ENCODE data around the gene HSD17B14.
"Not testable (repeated sequence)": the region's sequence is repeated elsewhere in the genome, so short reads cannot be mapped to it uniquely, and the experiment has no call there.

The HSD17B14 gene

GRCh38 chr19:48867123-48867745, 30.9 kb upstream of the HSD17B14 start:
- no peak for DNase-seq

GRCh38 chr19:48866692-48867091, 30.4 kb upstream of the HSD17B14 start:
- no peak for DNase-seq

- DNase-seq = no peak
These were observed 26.5 kb upstream of the HSD17B14 start for GRCh38 chr19:48862827-48863226.

GRCh38 chr19:48861313-48861712, 25.0 kb upstream of the HSD17B14 start:
- no peak for DNase-seq

GRCh38 chr19:48859711-48860572, 23.7 kb upstream of the HSD17B14 start:
- DNase-seq = no peak

- peak; percentile 80 for DNase-seq
These were observed 22.9 kb upstream of the HSD17B14 start for GRCh38 chr19:48858984-48859710.

- DNase-seq = no peak
These were observed 20.6 kb upstream of the HSD17B14 start for GRCh38 chr19:48856921-48857320.

GRCh38 chr19:48854103-48854502, 17.8 kb upstream of the HSD17B14 start:
- no peak for DNase-seq

GRCh38 chr19:48853483-48853882, 17.2 kb upstream of the HSD17B14 start:
- no peak for DNase-seq

GRCh38 chr19:48852292-48852691, 16.0 kb upstream of the HSD17B14 start:
- no peak for DNase-seq

GRCh38 chr19:48846659-48847058, 10.4 kb upstream of the HSD17B14 start:
- DNase-seq = not testable (repeated sequence)

GRCh38 chr19:48845384-48845783, 9.1 kb upstream of the HSD17B14 start:
- DNase-seq = no peak

- no peak for DNase-seq
These were observed 8.2 kb upstream of the HSD17B14 start for GRCh38 chr19:48844472-48844871.

GRCh38 chr19:48842789-48843162, 6.5 kb upstream of the HSD17B14 start:
- peak; percentile 33 for DNase-seq

- no peak for DNase-seq
These were observed 5.3 kb upstream of the HSD17B14 start for GRCh38 chr19:48841571-48841970.

- DNase-seq = no peak
These were observed 4.8 kb upstream of the HSD17B14 start for GRCh38 chr19:48841047-48841446.

- no peak for DNase-seq
These were observed 1.4 kb upstream of the HSD17B14 start for GRCh38 chr19:48837687-48838086.

GRCh38 chr19:48837051-48837524, 797 bp upstream of the HSD17B14 start:
- DNase-seq = peak; percentile 79

- peak; percentile 95 for DNase-seq
These were observed 580 bp downstream of the HSD17B14 start for GRCh38 chr19:48835734-48836088.

GRCh38 chr19:48833977-48834376, 2.3 kb downstream of the HSD17B14 start:
- no peak for DNase-seq

GRCh38 chr19:48833049-48833448, 3.2 kb downstream of the HSD17B14 start:
- no peak for DNase-seq

GRCh38 chr19:48830965-48831364, 5.3 kb downstream of the HSD17B14 start:
- no peak for DNase-seq

GRCh38 chr19:48830088-48830487, 6.2 kb downstream of the HSD17B14 start:
- DNase-seq = no peak

- DNase-seq = no peak
These were observed 9.7 kb downstream of the HSD17B14 start for GRCh38 chr19:48826606-48827020.
